ENCODE data around the gene PLA2G2D. TPM values are rescaled to one million over a fixed set of nuclear protein-coding genes. Genes with fewer than 3 reads are reported as not detected.

PLA2G2D gene
- total RNA-seq, 1 experiment from 2014 or later, result not detected

- no peak overlapping the region for H2AK5ac ChIP-seq (ENCODE audit: insufficient read length, low read length)
- peaks cover 4% of the 10 kb centered on the region; the same call in 1 of the 2 replicates for H3K27me3 Mint-ChIP-seq (ENCODE audit: low read depth)
- H3K9ac ChIP-seq (ENCODE audit: extremely low read depth, insufficient read length, low read length), result no peak overlapping the region
- H2BK5ac ChIP-seq (ENCODE audit: insufficient read length, low read length), result no peak overlapping the region
- WGBS (ENCODE audit: extremely low coverage, insufficient read length, low lambda C conversion rate), result no CpG with 5 or more reads among the region's 5 CpGs
- H3K23me2 ChIP-seq (ENCODE audit: insufficient read length, low read depth, low read length, poor library complexity, severe bottlenecking), result peaks cover 4% of the 10 kb centered on the region
- no peaks in the 10 kb centered on the region for H3K79me2 ChIP-seq (ENCODE audit: insufficient read depth, low read length)
- no peak overlapping the region for H3K4me2 ChIP-seq (ENCODE audit: insufficient read depth, insufficient read length, low read length)
- no peak for DNase-seq
- H2AFZ ChIP-seq (ENCODE audit: low read length), result no peak overlapping the region
- no peak overlapping the region for H3K18ac ChIP-seq (ENCODE audit: insufficient read length, low read depth, low read length)
- H2BK120ac ChIP-seq (ENCODE audit: low read depth, low read length, poor library complexity, severe bottlenecking), result no peak overlapping the region
- no peak for TF ChIP-seq CTCF (conservative IDR thresholded peaks at IDR 0.05)
- no peak overlapping the region for H2BK12ac ChIP-seq (ENCODE audit: insufficient read length, low read depth, low read length)
- no peak overlapping the region for H3K27ac ChIP-seq (ENCODE audit: insufficient read length, low read depth, low read length)
- no peak overlapping the region for H4K91ac ChIP-seq (ENCODE audit: insufficient read length, low read depth, low read length)
- no peak overlapping the region for H3K56ac ChIP-seq (ENCODE audit: insufficient read length, low read depth, low read length)
- no peak overlapping the region for H4K8ac ChIP-seq (replicated peaks; ENCODE audit: insufficient read length, low read depth, low read length)
- H2BK15ac ChIP-seq (ENCODE audit: low read depth, low read length), result no peak overlapping the region
- H3K4me3 Mint-ChIP-seq, result no peak overlapping the region
- no peaks in the 10 kb centered on the region for H3K36me3 Mint-ChIP-seq (ENCODE audit: insufficient read depth in 1 of 3, low read depth in 3 of 3)
- H3K14ac ChIP-seq (ENCODE audit: insufficient read depth, low read length), result no peak overlapping the region
- no peak overlapping the region for H4K5ac ChIP-seq (ENCODE audit: insufficient read length, low read depth, low read length)
- H4K20me1 ChIP-seq (ENCODE audit: control insufficient read depth, insufficient read depth, insufficient read length), result no peaks in the 10 kb centered on the region
- H3T11ph ChIP-seq (ENCODE audit: low read length), result no peak overlapping the region
- H3K27me3 ChIP-seq (ENCODE audit: insufficient read depth, low read length), result no peaks in the 10 kb centered on the region
- peaks cover 2% of the 10 kb centered on the region; the same call in 1 of the 2 replicates for H3K4me1 ChIP-seq (ENCODE audit: insufficient read depth, low read length)
- no peaks in the 10 kb centered on the region for H3K79me1 ChIP-seq (ENCODE audit: insufficient read depth, low read depth, low read length, poor library complexity, severe bottlenecking)
- no peak overlapping the region for H3K23ac ChIP-seq (ENCODE audit: insufficient read length, low read depth, low read length)
- H2BK20ac ChIP-seq (ENCODE audit: low read depth, low read length, poor library complexity, severe bottlenecking), result no peak overlapping the region
- no peak overlapping the region for H3K27ac Mint-ChIP-seq
- H3K9me3 Mint-ChIP-seq, result peaks cover 2 to 4% of the 10 kb centered on the region in 2 experiments; a peak in 1 of 5 replicates
- peaks cover 14 to 23% of the 10 kb centered on the region in 2 experiments for H3K4me1 Mint-ChIP-seq
- H3K9me3 ChIP-seq (ENCODE audit: control insufficient read depth, low read depth, low read length), result no peaks in the 10 kb centered on the region
- H3K4ac ChIP-seq (ENCODE audit: low read depth, low read length), result no peak overlapping the region
These were observed 7.9 kb downstream of the PLA2G2D start for GRCh38 chr1:20111452-20111851.

All from H9 (cell line).